Stimulated activated CD8-positive, alpha-beta memory T cell treated with anti-CD3 and anti-CD28 coated beads, Interleukin-12 subunit alpha, Interleukin-12 subunit beta, amount 100 ng/mL, for 4 hours (primary cell): ENCODE results near the gene SOHLH1.
"Not testable (repeated sequence)": the region's sequence is repeated elsewhere in the genome, so short reads cannot be mapped to it uniquely, and the experiment has no call there.

Source experiments
- DNase-seq: peaks from one replicate; pipeline ENCODE4 v3.0.0-alpha.2; 2020; ENCODE audit warnings: low read depth

SOHLH1 gene

GRCh38 chr9:135677641-135678168 is 21.6 kb downstream of the SOHLH1 start:
- DNase-seq, result no peak

- DNase-seq, result no peak
Measured at GRCh38 chr9:135676891-135677290, 22.4 kb downstream of the SOHLH1 start.

- no peak for DNase-seq
Measured at GRCh38 chr9:135674977-135675376, 24.3 kb downstream of the SOHLH1 start.

- no peak for DNase-seq
Measured at GRCh38 chr9:135673941-135674340, 25.3 kb downstream of the SOHLH1 start.

GRCh38 chr9:135672786-135673185 is 26.5 kb downstream of the SOHLH1 start:
- DNase-seq, result not testable (repeated sequence)

GRCh38 chr9:135671591-135672041 is 27.7 kb downstream of the SOHLH1 start:
- no peak for DNase-seq

- DNase-seq, result no peak
Measured at GRCh38 chr9:135670721-135671590, 28.3 kb downstream of the SOHLH1 start.

- DNase-seq, result no peak
Measured at GRCh38 chr9:135669616-135670285, 29.5 kb downstream of the SOHLH1 start.

GRCh38 chr9:135669018-135669417 is 30.3 kb downstream of the SOHLH1 start:
- DNase-seq, result not testable (repeated sequence)

- DNase-seq, result no peak
Measured at GRCh38 chr9:135667463-135668001, 31.7 kb downstream of the SOHLH1 start.

- no peak for DNase-seq
Measured at GRCh38 chr9:135666534-135667462, 32.5 kb downstream of the SOHLH1 start.

- DNase-seq, result no peak
Measured at GRCh38 chr9:135665795-135666189, 33.5 kb downstream of the SOHLH1 start.

- DNase-seq, result no peak
Measured at GRCh38 chr9:135664801-135665794, 34.2 kb downstream of the SOHLH1 start.

- no peak for DNase-seq
Measured at GRCh38 chr9:135664266-135664665, 35.0 kb downstream of the SOHLH1 start.

GRCh38 chr9:135663857-135664256 is 35.4 kb downstream of the SOHLH1 start:
- DNase-seq, result no peak

GRCh38 chr9:135663451-135663770 is 35.9 kb downstream of the SOHLH1 start:
- no peak for DNase-seq

GRCh38 chr9:135662758-135663450 is 36.4 kb downstream of the SOHLH1 start, which contains the start of gene LCN9:
Gene LCN9, plus strand, starts transcription at chr9:135663309. Its CDS starts 13 bp downstream, at chr9:135663322.
- no peak for DNase-seq

GRCh38 chr9:135661816-135662560 is 37.3 kb downstream of the SOHLH1 start:
- DNase-seq, result no peak

GRCh38 chr9:135660407-135660806 is 38.9 kb downstream of the SOHLH1 start:
- no peak for DNase-seq
